8988T (cell line): Measurements from ENCODE around the gene BRAT1.
"Not testable (repeated sequence)": the region's sequence is repeated elsewhere in the genome, so short reads cannot be mapped to it uniquely, and the experiment has no call there.

Experiments
- DNase-seq: peaks from one replicate; pipeline ENCODE4 v3.0.0; 2011

Gene BRAT1

DNA sequence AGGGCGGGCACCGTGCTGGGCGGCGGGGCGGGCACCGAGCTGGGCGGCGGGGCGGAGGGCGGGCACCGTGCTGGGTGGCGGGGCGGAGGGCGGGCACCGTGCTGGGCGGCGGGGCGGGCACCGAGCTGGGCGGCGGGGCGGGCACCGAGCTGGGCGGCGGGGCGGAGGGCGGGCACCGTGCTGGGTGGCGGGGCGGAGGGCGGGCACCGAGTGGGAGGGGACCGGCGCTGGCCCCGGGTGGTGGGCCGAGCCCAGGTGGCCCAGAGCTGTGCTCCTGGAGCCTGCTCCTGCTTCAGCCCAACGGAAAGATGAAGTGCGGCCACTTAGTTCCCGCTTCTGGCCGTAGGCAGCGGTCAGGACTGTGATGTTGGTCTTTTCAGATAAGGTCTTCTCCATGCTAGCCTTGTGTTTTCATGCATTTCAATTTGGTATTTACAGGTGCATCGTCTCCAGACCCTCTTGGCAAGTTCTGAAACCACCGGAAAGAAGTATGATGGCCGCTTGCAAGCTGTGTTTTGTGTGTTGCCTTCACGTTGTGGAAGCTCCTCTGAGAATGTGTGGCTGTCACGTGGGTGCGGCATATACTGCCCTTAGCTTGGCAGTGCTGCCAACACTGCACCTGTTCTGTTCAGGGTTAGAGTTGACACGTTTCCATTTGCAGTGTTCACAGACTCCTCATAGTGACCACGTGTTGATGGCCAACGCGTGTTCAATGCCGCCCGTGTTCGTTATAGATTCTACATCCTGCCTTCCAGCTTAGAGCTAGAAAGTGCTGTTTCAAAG is 28.7 kb upstream of the BRAT1 start:
- DNase-seq, result no peak

DNA sequence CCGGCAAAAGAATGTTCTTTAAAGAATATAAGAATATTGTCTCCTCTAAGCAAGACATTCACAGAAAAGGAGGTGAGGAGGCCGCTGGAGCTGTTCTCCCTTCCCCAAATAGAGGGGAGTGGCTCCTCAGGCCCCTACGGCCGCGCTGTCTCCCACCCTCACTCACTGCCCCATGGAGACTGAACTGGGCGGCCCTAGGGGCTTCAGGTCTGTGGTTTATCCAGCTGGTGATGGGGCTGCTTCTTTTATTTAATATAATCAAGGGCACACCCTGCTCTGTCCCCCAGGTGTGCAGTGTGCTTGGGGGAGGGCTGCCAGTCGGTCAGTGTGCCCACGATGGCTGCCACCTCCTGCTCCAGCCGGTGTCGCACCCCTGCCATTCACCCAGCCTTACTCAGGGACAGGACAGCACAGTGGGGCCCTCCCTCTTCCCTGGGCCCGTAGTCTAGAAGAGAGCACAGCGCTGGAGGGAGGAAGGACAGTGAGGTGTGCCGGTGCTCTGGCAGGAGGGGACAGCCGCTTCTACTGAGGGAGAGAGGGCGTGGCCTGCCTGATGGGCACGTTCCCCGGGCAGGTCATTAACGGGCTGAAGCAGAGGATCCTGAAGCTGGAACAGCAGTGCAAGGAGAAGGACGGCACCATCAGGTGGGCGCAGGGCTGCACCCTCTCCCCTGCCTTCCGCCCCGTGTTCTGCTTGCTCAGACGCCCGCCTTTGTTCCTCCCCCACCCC is 26.8 kb upstream of the BRAT1 start:
- no peak for DNase-seq

DNA sequence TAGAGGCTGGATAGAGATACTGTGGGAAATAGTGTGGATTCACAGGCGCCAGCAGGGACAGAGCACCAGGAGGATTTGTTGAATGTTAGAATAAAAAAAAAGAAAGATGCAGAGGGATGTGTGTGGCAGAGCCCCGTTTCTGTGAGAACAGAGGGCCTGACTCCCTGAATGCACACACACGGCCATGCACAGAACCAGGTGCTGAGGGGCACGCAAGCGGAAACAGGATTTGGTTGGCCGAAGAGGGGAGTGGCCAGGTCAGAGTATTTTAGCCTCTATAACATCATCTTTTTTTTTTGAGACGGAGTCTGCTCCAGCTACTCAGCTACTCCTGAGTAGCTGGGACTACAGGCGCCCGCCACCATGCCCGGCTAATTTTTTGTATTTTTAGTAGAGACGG is 25.3 kb upstream of the BRAT1 start:
- no peak for DNase-seq

DNA sequence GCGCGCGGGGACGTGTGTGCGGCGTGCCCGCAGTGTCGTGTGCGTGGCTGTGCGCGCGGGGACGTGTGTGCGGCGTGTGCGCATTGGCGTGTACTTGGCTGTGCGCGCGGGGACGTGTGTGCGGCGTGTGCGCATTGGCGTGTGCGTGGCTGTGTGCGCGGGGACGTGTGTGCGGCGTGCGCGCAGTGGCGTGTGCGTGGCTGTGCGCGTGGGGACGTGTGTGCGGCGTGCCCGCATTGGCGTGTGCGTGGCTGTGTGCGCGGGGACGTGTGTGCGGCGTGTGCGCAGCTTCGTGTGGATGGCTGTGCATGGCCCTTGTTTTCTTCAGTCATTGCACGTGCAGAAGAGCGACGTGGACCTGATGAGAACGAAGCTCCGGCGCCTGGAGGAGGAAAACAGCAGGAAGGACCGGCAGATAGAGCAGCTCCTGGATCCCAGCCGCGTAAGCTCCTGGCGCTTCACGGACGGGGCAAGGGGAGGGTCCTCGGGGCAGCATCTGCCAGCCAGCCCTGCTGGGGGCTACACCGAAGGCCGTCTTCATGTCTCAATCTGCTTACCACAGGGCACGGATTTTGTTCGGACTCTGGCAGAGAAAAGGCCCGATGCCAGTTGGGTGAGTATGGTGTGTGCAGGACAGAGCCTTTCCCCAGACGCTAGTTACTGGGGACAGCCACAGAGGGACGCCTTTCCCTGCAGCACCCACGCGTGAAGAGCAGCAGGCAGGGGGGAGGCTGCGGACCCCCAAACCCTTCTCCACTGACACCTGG is 22.8 kb upstream of the BRAT1 start:
- DNase-seq, result no peak

DNA sequence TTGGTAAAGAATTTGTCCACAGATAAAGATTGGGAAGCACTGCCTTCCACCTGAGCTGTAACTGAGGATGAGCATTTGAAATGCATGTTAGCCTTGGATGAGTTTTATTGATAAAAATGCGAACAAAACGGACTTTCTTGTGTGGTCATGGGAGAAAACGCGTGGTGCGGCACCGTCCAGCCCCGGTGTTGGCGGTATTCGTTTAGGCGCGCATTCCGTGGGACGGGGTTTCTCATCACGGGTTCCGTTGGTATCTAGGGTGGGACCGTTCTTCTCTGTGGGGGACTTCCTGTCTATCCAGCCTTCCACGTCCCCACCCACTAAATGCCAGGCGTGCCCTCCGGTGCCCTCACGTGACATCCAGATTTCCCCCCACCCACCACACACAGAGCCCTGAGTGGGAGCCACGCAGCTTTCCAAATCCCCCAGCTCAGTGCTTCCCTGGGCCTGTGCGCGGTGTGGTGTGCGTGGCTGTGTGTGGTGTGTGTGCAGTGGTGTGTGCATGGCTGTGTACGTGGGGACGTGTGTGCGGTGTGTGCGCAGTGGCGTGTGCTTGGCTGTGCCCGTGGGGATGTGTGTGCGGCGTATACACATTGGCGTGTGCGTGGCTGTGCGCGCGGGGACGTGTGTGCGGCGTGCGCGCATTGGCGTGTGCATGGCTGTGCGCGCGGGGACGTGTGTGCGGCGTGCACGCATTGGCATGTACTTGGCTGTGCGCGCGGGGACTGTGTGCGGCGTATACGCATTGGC is 21.6 kb upstream of the BRAT1 start:
- DNase-seq, result no peak

DNA sequence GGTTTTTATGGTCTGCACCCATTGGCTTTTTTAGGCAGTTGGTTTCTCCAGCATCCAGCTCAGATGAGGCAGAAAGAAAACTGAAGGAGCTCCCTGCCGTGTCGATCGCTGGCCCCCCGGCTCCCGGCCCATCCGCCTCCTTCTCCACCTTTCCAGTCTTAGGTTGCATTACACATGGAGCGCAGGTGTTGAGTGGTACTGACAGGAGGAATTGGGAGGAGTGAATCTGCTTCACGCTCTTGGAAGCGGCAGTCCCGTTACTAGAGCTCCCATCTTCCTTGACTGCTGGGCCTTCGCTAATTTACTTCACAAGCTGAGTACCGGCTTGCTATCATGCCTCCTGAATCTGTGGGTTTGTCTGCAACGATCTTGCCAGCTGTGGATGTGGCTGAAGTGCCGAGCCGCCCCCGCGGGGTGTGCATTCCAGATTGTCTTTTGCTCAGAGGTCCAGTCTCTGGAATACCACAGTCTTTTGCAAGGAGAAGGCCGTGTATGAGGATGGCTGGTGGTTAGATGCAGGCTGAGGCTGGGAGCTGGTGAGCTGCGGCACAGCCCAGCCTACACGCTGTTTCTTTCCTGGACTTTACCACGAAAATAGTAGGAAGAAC is 20.5 kb upstream of the BRAT1 start:
- DNase-seq, result no peak

DNA sequence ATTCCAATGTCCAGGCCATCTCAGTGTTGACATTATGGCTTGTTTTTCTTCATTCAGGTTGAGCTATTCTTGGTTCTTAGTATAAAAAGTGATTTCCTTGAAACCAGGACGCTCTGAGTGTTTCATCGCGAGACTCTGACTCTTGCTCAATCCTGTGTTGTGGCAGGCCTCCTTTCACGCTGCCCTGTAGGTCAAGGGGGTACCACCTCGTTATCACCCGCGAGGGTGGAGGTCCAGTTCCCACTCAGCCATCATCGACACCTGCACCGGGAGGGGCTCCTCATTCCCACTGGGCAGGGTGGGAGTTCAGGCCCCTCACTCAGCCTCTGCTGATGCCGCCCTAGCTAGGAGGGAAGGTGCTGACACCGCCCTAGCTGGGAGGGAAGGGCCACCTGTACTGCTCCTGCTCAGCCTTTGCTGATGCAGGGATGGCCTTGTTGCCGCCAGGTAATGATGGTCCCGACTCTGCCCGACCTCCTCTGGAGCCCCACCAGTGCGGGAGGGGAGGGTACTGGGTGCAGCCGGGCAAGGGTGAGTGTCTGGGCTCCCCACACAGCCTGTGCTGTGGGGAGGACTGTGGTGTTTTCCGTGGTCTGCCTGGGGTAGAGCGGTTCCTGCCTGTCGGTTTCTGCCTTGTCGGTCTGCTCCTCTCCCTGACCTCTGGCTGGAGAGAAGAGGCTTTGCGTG is 19.9 kb upstream of the BRAT1 start:
- DNase-seq, result no peak

DNA sequence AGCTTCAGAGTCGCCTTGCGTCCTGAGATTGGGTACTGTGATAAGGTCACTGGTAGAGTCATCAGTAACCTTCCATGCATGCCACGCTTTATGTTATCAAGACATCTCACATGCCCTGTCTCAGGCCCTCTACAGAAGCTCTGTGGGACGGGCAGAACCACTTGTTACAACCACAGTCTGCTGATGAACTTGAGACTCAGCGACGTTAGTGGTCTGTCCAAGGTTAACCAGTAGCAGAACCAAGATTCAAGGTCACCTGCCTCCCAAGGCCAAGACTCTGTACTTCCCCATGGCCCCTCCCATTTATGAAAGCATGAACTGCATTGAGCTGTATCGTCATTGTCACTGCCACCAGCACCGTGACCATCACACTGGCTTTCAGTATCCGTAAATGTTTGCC is 18.4 kb upstream of the BRAT1 start:
- no peak for DNase-seq

DNA sequence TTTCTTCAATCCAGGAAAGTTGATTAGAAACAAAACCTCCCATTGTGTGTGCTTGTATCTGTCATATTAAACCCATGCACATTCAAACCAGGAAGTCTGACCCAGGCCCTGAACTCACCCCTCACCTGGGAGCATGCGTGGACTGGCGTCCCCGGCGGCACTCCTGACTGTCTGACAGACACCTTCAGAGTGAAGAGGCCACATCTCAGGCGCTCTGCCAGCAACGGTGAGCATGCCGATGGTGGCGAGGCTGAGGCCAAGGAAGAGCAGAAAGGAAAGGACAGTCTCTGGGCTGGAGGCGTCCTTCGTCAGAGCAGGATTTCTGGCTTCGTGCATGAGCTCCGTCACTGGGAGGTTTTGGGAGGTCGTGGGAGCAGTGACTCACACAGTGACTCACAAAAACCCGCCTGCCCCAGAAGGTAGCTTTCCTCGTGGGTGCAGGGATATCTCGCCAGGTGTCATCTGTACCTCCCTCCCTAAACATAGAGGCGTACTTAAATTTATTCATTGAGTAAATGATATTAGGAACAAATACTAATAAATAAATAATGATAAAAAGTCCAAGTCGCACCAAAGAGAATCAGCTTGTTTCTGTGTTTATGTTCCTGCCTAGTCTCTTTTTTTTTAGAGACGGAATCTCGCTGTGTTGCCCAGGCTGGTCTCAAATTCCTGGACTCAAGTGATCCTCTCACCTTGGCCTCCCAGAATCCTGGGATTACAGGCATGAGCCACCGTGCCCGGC is 16.9 kb upstream of the BRAT1 start:
- no peak for DNase-seq

DNA sequence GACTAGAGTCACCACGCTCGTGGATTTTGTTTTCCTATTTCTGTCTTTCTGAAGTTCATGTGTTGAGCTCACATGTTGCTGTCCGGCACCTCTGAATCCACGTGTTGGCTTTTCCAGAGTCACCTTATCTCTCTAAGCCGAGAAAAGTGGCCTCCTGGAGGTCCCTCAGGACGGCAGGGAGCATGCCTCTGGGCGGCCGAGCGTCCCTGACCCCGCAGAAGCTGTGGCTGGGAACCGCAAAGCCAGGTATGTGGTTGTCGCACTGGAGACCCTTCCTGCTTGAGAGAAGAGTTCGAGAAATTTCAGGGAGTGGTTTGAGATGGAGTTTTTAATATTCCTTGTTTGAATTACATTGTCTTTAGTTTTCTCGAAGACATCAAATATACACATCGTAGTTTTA is 16.1 kb upstream of the BRAT1 start:
- DNase-seq, result no peak

DNA sequence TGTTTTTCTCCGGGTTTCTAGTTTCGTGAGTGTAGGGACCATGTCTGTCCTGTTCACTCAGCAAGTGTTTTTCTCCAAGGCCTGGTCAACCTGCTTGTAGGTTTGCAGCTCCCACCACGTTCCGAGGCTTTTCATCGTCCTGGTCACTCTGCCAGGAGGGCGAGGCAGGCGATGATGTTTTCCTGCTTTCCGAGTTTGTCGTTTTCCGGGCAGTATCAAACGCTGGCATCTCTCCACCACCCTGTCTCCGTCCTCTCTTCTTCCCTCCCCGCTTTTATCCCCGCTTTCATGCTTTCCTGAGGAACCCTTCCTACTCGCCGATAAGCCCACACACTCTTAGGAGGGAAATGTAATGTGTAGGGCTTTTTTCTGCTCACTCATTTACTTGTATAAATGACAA is 14.7 kb upstream of the BRAT1 start:
- no peak for DNase-seq

DNA sequence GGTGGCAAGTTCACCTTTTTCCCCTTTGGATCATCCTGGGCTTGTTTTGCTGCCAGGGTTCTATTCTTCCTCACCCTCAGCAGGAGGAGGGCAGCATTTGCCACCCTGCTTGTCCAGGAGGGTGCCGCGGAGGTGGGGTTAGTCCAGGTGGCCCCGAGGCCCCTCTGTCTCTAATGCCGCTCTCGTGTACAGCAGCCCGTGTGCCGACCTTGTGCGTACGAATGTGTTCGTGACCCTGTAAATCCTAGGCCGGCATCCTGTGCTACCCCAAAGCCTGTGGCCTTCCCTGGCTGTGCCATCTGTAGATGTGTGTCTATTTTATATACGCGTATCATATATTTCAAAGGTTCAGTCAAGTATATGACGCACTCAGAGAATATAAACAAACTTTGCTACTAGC is 14.1 kb upstream of the BRAT1 start:
- DNase-seq, result no peak

DNA sequence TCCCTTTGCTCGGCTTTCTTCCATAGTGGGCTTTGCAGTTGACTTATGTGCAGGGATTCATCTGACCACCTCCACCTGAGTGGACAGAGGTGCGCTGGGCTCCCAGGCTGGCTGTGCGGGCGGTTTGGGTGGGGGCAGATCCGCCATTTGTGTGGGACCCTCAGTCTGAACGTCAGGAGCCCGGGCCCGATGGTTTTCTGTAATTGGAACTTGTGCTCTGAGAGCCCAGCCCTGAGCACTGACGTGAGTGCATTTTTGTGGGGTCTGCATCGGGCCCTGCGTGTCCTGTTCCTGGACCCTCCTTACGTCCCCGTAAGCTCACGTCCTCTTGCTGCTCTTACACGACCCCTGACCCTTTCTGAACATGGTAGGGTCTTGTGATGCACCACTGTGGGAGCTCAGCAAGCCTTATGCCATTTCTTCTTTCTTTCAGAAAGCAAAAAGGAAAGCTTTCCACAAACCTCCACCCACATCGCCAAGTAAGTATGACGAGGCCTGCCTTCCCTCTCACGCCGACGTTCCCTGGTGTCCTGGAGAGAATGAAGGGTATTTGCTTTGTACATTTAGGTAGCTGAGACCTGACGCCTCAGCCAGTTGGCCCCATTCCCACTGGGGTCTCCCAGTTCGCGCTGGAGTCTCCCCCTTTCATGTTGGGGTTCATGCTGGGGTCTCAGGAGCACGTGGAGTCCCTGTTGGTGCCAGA is 13.3 kb upstream of the BRAT1 start:
- no peak for DNase-seq

DNA sequence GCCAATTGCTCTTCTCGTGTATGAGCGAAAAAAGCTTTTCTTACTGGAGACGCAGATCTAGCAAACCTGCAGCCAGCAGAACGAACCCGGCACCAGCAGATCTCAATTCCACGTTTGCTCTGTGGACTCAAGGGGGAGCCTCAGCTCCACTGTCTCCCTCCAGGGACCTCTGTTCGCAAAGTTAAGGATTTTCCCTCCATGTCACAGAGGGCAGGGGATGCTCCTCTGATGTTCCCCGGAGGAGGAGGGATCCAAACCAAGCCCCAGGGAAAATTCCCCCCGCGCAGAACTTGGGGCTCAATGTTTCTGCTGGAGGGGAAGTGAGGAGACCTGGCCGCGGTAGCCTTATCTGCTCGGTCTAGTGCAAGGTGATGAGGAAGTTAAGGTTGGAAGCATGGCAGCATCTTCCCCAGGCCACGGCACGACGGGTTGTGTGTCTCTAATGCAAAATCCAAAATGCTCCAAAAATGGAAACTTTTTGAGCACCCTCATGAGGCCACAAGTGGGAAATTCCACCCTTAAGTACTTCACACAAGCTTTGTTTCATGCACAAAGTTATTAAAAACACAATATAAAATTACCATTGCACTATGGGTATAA is 12.5 kb upstream of the BRAT1 start:
- DNase-seq, result no peak

DNA sequence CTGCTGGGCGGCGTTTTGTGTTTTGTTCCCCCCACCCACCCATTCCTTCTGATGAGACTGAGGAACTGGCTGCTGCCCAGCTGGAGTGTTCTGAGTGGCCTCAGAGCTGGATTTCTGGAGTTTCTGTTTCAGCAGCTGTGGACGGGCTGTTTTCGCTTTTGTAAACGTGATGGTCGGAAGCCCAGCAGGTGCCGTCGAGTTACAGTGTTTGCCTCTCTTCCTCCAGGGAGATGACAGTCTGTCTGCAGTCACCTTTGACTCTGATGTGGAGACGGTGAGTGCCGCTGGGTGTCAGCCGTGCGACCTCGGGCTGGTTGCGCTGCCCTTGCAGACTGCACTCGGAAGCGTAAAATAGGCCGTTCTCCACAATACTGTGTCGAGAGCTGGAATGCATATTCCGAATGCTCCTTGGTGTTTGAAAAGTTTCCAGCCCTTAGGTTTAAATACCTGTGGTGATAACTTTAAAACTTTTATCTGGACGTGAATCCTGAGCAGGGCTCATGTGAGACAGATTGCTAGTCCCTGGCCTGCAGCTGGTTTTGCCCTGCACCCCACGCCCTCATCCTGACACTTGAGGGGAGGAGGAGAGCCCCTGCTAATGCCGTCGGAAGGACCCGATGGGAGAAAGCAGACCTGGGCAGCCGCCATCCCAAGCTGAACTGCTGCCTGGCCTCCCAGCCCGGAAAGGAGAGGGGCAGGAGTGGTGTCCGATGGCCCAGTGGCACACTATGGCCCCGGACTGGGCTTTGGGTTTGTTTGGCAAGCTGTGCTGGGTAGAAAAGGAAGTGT is 11.8 kb upstream of the BRAT1 start:
- DNase-seq, result no peak

DNA sequence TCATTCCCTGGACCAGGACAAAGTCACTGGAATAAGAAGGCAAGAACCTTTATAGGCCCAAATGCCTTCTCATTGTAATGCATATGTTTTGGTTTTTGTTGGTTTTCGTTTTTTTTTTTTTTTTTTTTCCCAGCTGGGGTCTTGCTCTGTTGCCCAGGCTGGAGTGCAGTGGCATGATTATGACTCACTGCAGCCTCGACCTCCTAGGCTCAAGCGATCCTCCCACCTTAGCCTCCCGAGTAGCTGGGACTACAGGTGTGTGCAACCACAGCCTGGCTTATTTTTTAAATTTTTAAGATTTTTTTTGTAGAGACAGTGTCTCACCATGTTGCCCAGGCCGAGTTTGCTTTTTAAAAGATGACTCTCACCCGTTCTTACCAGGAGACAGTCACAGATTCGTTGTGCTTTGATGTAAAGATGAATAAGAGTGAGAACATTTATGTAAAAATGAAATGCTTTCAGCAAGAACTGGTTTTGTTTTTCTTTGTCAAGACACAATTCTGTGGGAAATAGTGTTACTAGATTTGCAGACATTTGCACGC is 11.1 kb upstream of the BRAT1 start:
- DNase-seq, result no peak

DNA sequence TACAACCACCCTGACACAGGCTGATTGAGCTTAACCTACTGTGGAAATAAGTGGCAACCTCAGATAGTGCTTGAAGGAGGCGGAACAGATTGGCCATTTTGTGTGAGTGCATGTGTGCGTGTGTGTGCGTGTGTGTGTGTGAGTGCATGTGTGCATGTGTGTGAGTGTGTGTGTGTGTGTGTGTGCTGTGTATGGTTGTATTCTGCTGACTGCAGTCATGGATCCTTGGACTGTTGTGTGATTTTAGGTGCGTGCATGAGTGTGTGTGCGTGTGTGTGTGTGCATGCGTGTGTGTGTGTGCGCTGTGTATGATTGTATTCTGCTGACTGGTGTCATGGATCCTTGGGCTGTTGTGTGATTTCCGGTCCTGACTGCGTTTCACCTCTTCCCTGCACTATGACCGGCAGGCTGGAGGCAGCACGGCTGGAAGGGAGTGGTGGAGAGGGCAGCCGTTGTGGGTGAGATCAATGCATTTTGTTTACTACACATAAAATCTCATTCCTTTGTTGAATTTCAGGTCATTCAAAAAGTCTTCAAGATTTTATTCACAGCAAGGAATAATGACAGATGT is 9.7 kb upstream of the BRAT1 start:
- no peak for DNase-seq

DNA sequence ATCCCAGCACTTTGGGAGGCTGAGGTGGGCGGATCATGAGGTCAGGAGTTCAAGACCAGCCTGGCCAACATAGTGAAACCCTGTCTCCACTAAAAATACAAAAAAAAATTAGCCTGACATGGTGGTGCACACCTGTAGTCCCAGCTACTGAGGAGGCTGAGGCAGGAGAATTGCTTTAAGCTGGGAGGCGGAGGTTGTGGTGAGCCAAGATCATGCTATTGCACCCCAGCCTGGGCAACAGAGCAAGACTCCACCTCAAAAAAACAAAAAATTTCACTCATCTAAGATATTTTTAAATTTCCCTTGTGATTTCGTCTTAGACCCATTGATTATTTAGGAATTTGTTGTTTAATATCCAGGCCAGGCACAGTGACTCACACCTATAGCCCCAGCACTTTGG is 8.6 kb upstream of the BRAT1 start:
- DNase-seq, result not testable (repeated sequence)
